Sigmoid colon (tissue), 7 donors: Measurements from ENCODE around the gene SYT17. TPM values are rescaled to one million over a fixed set of nuclear protein-coding genes. Genes with fewer than 3 reads are reported as not detected.
A peak's percentile ranks its signal among the peaks of the same experiment; 100 is the strongest.

Experiments
- DNase-seq: peaks from one replicate; pipeline ENCODE4 v3.0.0-alpha.2; 2019
- H3K27ac ChIP-seq, 4 donors: fragments of 200-600 bp; sonication (generic); one replicate each; pipeline ENCODE4 v1.5.1; 2016 to 2019; ENCODE audit warnings: mild to moderate bottlenecking in 1 of 4
- H3K27me3 ChIP-seq, 3 donors: fragments of 200-600 bp; sonication (generic); one replicate each; pipeline ENCODE4 v1.5.1; 2019; ENCODE audit warnings: mild to moderate bottlenecking in 1 of 3
- H3K36me3 ChIP-seq, 4 donors: fragments of 200-600 bp; sonication (generic); one replicate each; pipeline ENCODE4 v1.5.1; 2016 to 2019
- H3K4me1 ChIP-seq, 4 donors: fragments of 200-600 bp; sonication (generic); one replicate each; pipeline ENCODE4 v1.5.1; 2017 to 2019
- H3K4me3 ChIP-seq, 4 donors: fragments of 200-600 bp; sonication (generic); one replicate each; pipeline ENCODE4 v1.5.1; 2017 to 2019; ENCODE audit warnings: mild to moderate bottlenecking in 2 of 4, moderate library complexity in 1 of 4
- H3K9me3 ChIP-seq, 4 donors: fragments of 200-600 bp in 3 of 4; sonication (generic) in 3 of 4; one replicate each; pipeline versions ENCODE4 v1.5.1 to v1.6.1; 2013 to 2019
- CTCF ChIP-seq, 4 experiments: fragments of 450-650 bp in 3 of 4; fragments of 200-600 bp in 1 of 4; IDR thresholded peaks; one replicate each; pipeline ENCODE4 v1.5.1; 2016 to 2019; ENCODE audit warnings: antibody characterized with exemption in 4 of 4, mild to moderate bottlenecking in 3 of 4, moderate library complexity in 2 of 4
- EP300 ChIP-seq, 4 donors: sonication (generic); formaldehyde crosslinking; IDR thresholded peaks; one replicate each; pipeline ENCODE4 v1.6.1; 2017; ENCODE audit warnings: antibody characterized with exemption in 4 of 4
- POLR2A ChIP-seq, 2 donors: fragments of 450-650 bp; IDR thresholded peaks; one replicate each; pipeline ENCODE4 v1.6.1; 2016; ENCODE audit warnings: antibody characterized with exemption in 2 of 2, mild to moderate bottlenecking in 2 of 2, moderate library complexity in 2 of 2
- POLR2AphosphoS5 ChIP-seq, 4 donors: sonication (generic); formaldehyde crosslinking; IDR thresholded peaks; one replicate each; pipeline ENCODE4 v1.6.1; 2017; ENCODE audit warnings: antibody characterized with exemption in 4 of 4
- WGBS, 2 donors: extraction: QIAGEN DNeasy Blood & Tissue Kit; methylation state at CpG; one replicate each; pipeline ENCODE4 v1.1.7; 2013; 5-methylcytosine and 5-hydroxymethylcytosine counted together
- intact Hi-C: fragments of 100-400 bp; cut with DNase I; formaldehyde crosslinking; loops from one replicate; pipeline ENCODE4 v1.15.1; 2023
- polyA plus RNA-seq, 3 donors: library from polyadenylated mRNA; stranded (reverse); fragments of 200-250 nt; gene quantifications; one replicate each; pipeline ENCODE4 v1.2.3, GENCODE V29; 2013
- total RNA-seq, 4 donors: library from RNA; depleted of rRNA; stranded (reverse); fragments of >200 nt; gene quantifications; one replicate each; pipeline ENCODE4 v1.1.0, GENCODE V29; 2016
- donor health status: healthy with polysubstance abuse.
- donor health status: Bipolar disorder and iron deficiency.
- donor health status: healthy.

Gene SYT17
- total and polyA plus RNA-seq, 7 donors: 0.68 to 7.6 (median 2.2) TPM

- Histone ChIP-seq H3K4me1 (peaks cover 0 to 8% (median 5%) of the 10 kb centered on the region in 4 donors), H3K27ac (no peak overlapping the region), H3K27me3 (no peaks in the 10 kb centered on the region), H3K4me3 (no peak overlapping the region), H3K36me3 (no peaks in the 10 kb centered on the region), H3K9me3 (peaks cover 0 to 7% (median 1%) of the 10 kb centered on the region in 4 donors)
- 87 to 93% methylated on average over 5 of the region's 5 CpGs for WGBS, 2 donors
- intact Hi-C loops: no loop called here
- TF ChIP-seq POLR2A (IDR thresholded peaks at IDR 0.05) (no peak), POLR2AphosphoS5 (IDR thresholded peaks at IDR 0.05) (peak in 1 of 4 donors; percentile 34)
- no peak for DNase-seq
Observed at GRCh38 chr16:19232988-19233387, 64.9 kb downstream of the SYT17 start.

- H3K9me3 ChIP-seq: peaks cover 0 to 7% (median 1%) of the 10 kb centered on the region in 4 donors
- no peak overlapping the region for H3K4me3 ChIP-seq
- no peaks in the 10 kb centered on the region for H3K27me3 ChIP-seq
- DNase-seq: no peak
- no peak for TF ChIP-seq EP300 (IDR thresholded peaks at IDR 0.05)
- no peak for TF ChIP-seq POLR2AphosphoS5 (IDR thresholded peaks at IDR 0.05)
- TF ChIP-seq CTCF (IDR thresholded peaks at IDR 0.05): no peak
- no peak for TF ChIP-seq POLR2A (IDR thresholded peaks at IDR 0.05)
- H3K36me3 ChIP-seq: no peaks in the 10 kb centered on the region
- intact Hi-C loops: no loop called here
- H3K4me1 ChIP-seq: peaks cover 0 to 3% (median 0%) of the 10 kb centered on the region in 4 donors
- whole genome bisulfite sequencing, 2 donors: 93% methylated on average over 4 of the region's 4 CpGs
- no peak overlapping the region for H3K27ac ChIP-seq
Observed at GRCh38 chr16:19235478-19235877, 67.4 kb downstream of the SYT17 start.

- intact Hi-C loops: no loop called here
- 79 to 93% methylated on average over 4 of the region's 4 CpGs for WGBS, 2 donors
- DNase-seq: no peak
- H3K27ac ChIP-seq: no peak overlapping the region
- no peaks in the 10 kb centered on the region for H3K27me3 ChIP-seq
- no peaks in the 10 kb centered on the region for H3K36me3 ChIP-seq
- no peak overlapping the region for H3K4me3 ChIP-seq
- peaks cover 0 to 3% (median 0%) of the 10 kb centered on the region in 4 donors for H3K4me1 ChIP-seq
- TF ChIP-seq POLR2AphosphoS5 (IDR thresholded peaks at IDR 0.05) (no peak), EP300 (IDR thresholded peaks at IDR 0.05) (no peak), POLR2A (IDR thresholded peaks at IDR 0.05) (no peak), CTCF (IDR thresholded peaks at IDR 0.05) (no peak)
- H3K9me3 ChIP-seq: peaks cover 0 to 7% (median 1%) of the 10 kb centered on the region in 4 donors
Observed at GRCh38 chr16:19235886-19236285, 67.8 kb downstream of the SYT17 start.

GRCh38 chr16:19236561-19237209, 68.6 kb downstream of the SYT17 start:
- intact Hi-C loops: no loop called here

More at GRCh38 chr16:19236561-19237209, 68.6 kb downstream of the SYT17 start:
- Histone ChIP-seq H3K36me3 (no peaks in the 10 kb centered on the region), H3K4me1 (peaks cover 0 to 3% (median 0%) of the 10 kb centered on the region in 4 donors), H3K9me3 (peaks cover 0 to 7% (median 1%) of the 10 kb centered on the region in 4 donors), H3K27me3 (no peaks in the 10 kb centered on the region), H3K27ac (no peak overlapping the region), H3K4me3 (no peak overlapping the region)
- WGBS, 2 donors: 51 to 83% methylated on average over 4 of the region's 4 CpGs
- DNase-seq: no peak
- TF ChIP-seq CTCF (IDR thresholded peaks at IDR 0.05): no peak
- TF ChIP-seq POLR2AphosphoS5 (IDR thresholded peaks at IDR 0.05): no peak
- TF ChIP-seq POLR2A (IDR thresholded peaks at IDR 0.05): no peak
- no peak for TF ChIP-seq EP300 (IDR thresholded peaks at IDR 0.05)
